Stimulated activated CD8-positive, alpha-beta memory T cell treated with anti-CD3 and anti-CD28 coated beads, Interleukin-12 subunit alpha, Interleukin-12 subunit beta, amount 100 ng/mL, for 24 hours (primary cell): ENCODE data around the gene ELP1.

ENCODE experiments used
- DNase-seq: peaks from one replicate; pipeline ENCODE4 v3.0.0-alpha.2; 2020; ENCODE audit errors: extremely low read depth

ELP1 gene

GRCh38 chr9:108883085-108883484, 50.8 kb downstream of the ELP1 start:
- DNase-seq, result no peak

- no peak for DNase-seq
Measured at GRCh38 chr9:108882052-108882888, 51.7 kb downstream of the ELP1 start.

- no peak for DNase-seq
Measured at GRCh38 chr9:108880738-108881316, 53.1 kb downstream of the ELP1 start.

- no peak for DNase-seq
Measured at GRCh38 chr9:108877524-108877923, 56.4 kb downstream of the ELP1 start.

- DNase-seq, result no peak
Measured at GRCh38 chr9:108876425-108876824, 57.5 kb downstream of the ELP1 start.

- DNase-seq, result no peak
Measured at GRCh38 chr9:108874058-108874788, 59.7 kb downstream of the ELP1 start.

- DNase-seq, result no peak
Measured at GRCh38 chr9:108869092-108869725, 64.7 kb downstream of the ELP1 start.

GRCh38 chr9:108867829-108868228, 66.1 kb downstream of the ELP1 start:
- no peak for DNase-seq

- no peak for DNase-seq
Measured at GRCh38 chr9:108867116-108867515, 66.8 kb downstream of the ELP1 start.

GRCh38 chr9:108866001-108866420, 67.9 kb downstream of the ELP1 start:
- no peak for DNase-seq

- no peak for DNase-seq
Measured at GRCh38 chr9:108865037-108865436, 68.9 kb downstream of the ELP1 start.

- no peak for DNase-seq
Measured at GRCh38 chr9:108864446-108864845, 69.5 kb downstream of the ELP1 start.

GRCh38 chr9:108863891-108864290, 70.0 kb downstream of the ELP1 start:
- DNase-seq, result no peak

GRCh38 chr9:108861997-108862396, 71.9 kb downstream of the ELP1 start, which contains the start of gene ACTL7A:
Gene ACTL7A (plus strand): TSS chr9:108862266. CDS start chr9:108862323, 57 bp downstream.
- no peak for DNase-seq

GRCh38 chr9:108861464-108861863, 72.5 kb downstream of the ELP1 start:
- no peak for DNase-seq

GRCh38 chr9:108860764-108861163, 73.2 kb downstream of the ELP1 start:
- DNase-seq, result no peak

- DNase-seq, result no peak
Measured at GRCh38 chr9:108860354-108860753, 73.6 kb downstream of the ELP1 start.

- DNase-seq, result no peak
Measured at GRCh38 chr9:108859459-108860114, 74.3 kb downstream of the ELP1 start.

GRCh38 chr9:108857572-108857971, 76.4 kb downstream of the ELP1 start:
- no peak for DNase-seq

GRCh38 chr9:108855888-108856287, 78.0 kb downstream of the ELP1 start, which contains the start of gene ACTL7B:
Gene ACTL7B (minus strand): TSS chr9:108855986. CDS start chr9:108855930, 56 bp downstream.
- DNase-seq, result no peak

GRCh38 chr9:108855529-108855886, 78.4 kb downstream of the ELP1 start:
- DNase-seq, result no peak
